Osteocyte (in vitro differentiated cells): Measurements from ENCODE around the gene KLHDC3. TPM values are rescaled to one million over a fixed set of nuclear protein-coding genes. Genes with fewer than 3 reads are reported as not detected.

Experiments
- DNase-seq: peaks from one replicate; pipeline ENCODE4 v3.0.0; 2021; ENCODE audit warnings: mixed read lengths; ENCODE audit not compliant: unreplicated experiment; ENCODE audit errors: extremely low spot score
- H3K27ac Mint-ChIP-seq: one replicate; pipeline ENCODE4 v1.8.0; 2021; ENCODE audit warnings: mild to moderate bottlenecking, mixed read lengths; ENCODE audit not compliant: unreplicated experiment
- H3K27me3 Mint-ChIP-seq: one replicate; pipeline ENCODE4 v1.8.0; 2021; ENCODE audit warnings: mixed read lengths; ENCODE audit not compliant: unreplicated experiment
- H3K36me3 Mint-ChIP-seq: one replicate; pipeline ENCODE4 v1.8.0; 2021; ENCODE audit warnings: mixed read lengths; ENCODE audit not compliant: unreplicated experiment
- H3K4me1 Mint-ChIP-seq: one replicate; pipeline ENCODE4 v1.8.0; 2021; ENCODE audit warnings: mixed read lengths; ENCODE audit not compliant: unreplicated experiment
- H3K4me3 Mint-ChIP-seq: one replicate; pipeline ENCODE4 v1.8.0; 2021; ENCODE audit warnings: mild to moderate bottlenecking, moderate library complexity, mixed read lengths; ENCODE audit not compliant: unreplicated experiment
- H3K9me3 Mint-ChIP-seq: one replicate; pipeline ENCODE4 v1.8.0; 2021; ENCODE audit warnings: mixed read lengths; ENCODE audit not compliant: unreplicated experiment
- total RNA-seq: library from RNA; stranded (reverse); gene quantifications from 2 replicates; pipeline ENCODE4 v1.2.1, GENCODE V29; 2021
- TF ChIP-seq, protein P1 (sequence below): fragments of 200-600 bp; sonication (generic); IDR thresholded peaks from 2 replicates; pipeline ENCODE4 v1.5.0; 2021; ENCODE audit warnings: antibody characterized with exemption, mild to moderate bottlenecking, moderate library complexity

Gene KLHDC3
- total RNA-seq, 1 donor from 2014 or later, result 112 TPM

GRCh38 chr6:43052842-43053544 is 38.9 kb downstream of the KLHDC3 start:
- Mint-ChIP-seq H3K4me1 (peaks cover 36% of the 10 kb centered on the region), H3K27ac (peak overlapping the region; percentile 97), H3K27me3 (no peaks in the 10 kb centered on the region), H3K9me3 (no peaks in the 10 kb centered on the region), H3K4me3 (peak overlapping the region; percentile 97), H3K36me3 (peaks cover 35% of the 10 kb centered on the region)
- TF ChIP-seq, protein P1, sequence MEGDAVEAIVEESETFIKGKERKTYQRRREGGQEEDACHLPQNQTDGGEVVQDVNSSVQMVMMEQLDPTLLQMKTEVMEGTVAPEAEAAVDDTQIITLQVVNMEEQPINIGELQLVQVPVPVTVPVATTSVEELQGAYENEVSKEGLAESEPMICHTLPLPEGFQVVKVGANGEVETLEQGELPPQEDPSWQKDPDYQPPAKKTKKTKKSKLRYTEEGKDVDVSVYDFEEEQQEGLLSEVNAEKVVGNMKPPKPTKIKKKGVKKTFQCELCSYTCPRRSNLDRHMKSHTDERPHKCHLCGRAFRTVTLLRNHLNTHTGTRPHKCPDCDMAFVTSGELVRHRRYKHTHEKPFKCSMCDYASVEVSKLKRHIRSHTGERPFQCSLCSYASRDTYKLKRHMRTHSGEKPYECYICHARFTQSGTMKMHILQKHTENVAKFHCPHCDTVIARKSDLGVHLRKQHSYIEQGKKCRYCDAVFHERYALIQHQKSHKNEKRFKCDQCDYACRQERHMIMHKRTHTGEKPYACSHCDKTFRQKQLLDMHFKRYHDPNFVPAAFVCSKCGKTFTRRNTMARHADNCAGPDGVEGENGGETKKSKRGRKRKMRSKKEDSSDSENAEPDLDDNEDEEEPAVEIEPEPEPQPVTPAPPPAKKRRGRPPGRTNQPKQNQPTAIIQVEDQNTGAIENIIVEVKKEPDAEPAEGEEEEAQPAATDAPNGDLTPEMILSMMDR, result no peak
- no peak for DNase-seq

DNA sequence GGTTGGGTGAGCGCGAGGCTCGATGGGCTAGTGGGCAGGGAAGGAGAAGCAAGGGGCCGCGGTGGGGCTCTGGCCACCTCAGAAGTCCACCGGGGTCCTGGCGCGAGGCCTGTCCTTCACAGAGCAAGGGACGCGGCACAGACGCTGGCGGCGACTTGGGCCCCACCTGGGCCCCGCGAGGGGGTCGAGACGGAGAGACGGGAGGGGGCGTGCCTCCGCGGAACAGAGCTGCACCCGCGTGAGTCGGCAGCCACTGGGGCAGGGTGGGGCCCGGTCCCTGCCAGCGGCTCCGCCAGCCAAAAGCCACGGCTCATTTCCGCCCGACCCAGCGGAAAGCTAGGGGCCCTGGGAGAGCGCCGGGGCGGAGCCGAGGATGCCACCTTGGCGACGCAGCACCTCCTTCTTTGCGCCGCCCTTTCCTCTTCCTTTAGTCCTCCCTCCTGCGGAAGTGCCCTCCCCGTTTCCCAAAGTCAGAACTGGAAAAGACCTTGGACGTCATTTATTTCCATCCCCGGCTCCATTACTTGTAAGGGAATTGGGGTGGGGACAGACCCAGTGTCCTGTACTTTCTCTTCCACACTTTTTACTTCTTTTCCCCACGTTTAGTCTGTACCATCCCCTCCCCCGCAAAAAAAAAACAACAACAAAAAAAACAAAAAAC is 39.6 kb downstream of the KLHDC3 start, which contains the start of gene CUL7:
TSS of gene CUL7 (minus strand) at position 307 of the 661 bp plus-strand sequence. CDS start 1,063 bp downstream, outside the sequence.
- no peaks in the 10 kb centered on the region for H3K9me3 Mint-ChIP-seq
- no peaks in the 10 kb centered on the region for H3K27me3 Mint-ChIP-seq
- peak; percentile 95 for DNase-seq
- peak within 1 kb of the TSS; percentile 97 for H3K27ac Mint-ChIP-seq
- peak within 1 kb of the TSS; percentile 97 for H3K4me3 Mint-ChIP-seq
- H3K36me3 Mint-ChIP-seq, result peaks cover 34% of the 10 kb centered on the region
- TF ChIP-seq, protein P1, result no peak
- peaks cover 42% of the 10 kb centered on the region for H3K4me1 Mint-ChIP-seq

DNA sequence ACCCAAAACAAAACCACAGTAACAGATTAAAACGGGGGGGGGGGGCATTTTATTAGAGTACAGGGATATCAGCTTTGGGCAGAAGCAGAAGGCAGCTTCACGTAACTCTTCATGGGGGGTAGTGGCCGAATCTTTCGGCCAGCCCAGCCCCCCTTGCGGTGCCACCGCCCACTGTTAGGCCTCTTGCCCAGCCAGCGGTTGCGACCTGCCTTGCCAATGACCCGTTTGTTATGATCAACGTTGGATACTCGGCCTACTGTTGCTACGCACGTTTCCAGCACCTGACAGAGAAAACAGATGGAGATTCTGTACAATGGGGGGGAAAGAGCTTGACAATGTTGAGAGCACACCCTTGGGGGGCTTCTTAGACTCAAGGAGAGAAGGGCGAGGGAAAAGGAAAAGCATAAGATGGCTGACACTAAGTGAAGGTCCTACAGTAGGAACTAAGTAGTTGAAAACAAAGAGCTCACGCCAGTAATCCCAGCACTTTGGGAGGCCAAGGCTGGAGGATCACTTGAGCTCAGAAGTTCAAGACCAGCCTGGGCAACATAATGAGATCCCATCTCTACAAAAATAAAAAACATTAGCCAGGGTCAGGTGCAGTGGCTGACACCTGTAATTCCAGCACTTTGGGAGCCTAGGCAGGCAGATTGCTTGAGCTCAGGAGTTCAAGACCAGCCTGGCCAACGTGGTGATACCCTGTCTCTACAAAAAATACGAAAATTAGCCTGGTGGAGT is 40.3 kb downstream of the KLHDC3 start:
- peaks cover 46% of the 10 kb centered on the region for H3K4me1 Mint-ChIP-seq

DNA sequence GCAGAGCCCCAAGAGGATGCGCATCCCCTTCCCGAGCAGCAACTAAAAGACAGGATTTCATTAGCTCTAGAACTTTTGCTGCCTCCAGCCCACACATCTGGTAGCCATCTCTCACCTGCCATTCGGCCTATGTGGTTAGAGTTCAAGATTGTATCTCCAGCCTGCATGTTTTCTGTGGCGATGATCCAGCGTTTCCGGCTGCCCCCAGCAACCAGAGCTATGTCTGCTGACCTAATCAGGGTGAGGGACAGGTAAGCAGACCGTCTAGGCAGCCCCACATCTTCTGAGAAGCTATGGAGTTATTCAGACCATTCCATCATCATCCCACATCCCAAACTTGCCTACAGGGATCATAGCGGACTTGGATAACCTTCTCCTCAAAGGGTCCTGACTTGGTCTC is 41.9 kb downstream of the KLHDC3 start:
- H3K36me3 Mint-ChIP-seq, result peaks cover 17% of the 10 kb centered on the region
- H3K27me3 Mint-ChIP-seq, result no peaks in the 10 kb centered on the region
- no peaks in the 10 kb centered on the region for H3K9me3 Mint-ChIP-seq
- no peak for DNase-seq
- no peak overlapping the region for H3K4me3 Mint-ChIP-seq
- H3K27ac Mint-ChIP-seq, result peak overlapping the region; percentile 7
- peaks cover 54% of the 10 kb centered on the region for H3K4me1 Mint-ChIP-seq
- TF ChIP-seq, protein P1, result no peak

More for the DNA sequence above, 40.3 kb downstream of the KLHDC3 start:
- no peaks in the 10 kb centered on the region for H3K27me3 Mint-ChIP-seq
- peaks cover 30% of the 10 kb centered on the region for H3K36me3 Mint-ChIP-seq
- no peaks in the 10 kb centered on the region for H3K9me3 Mint-ChIP-seq
- TF ChIP-seq, protein P1, result no peak
- H3K27ac Mint-ChIP-seq, result peak overlapping the region; percentile 97
- H3K4me3 Mint-ChIP-seq, result peak overlapping the region; percentile 97
- no peak for DNase-seq
